Measurements from ENCODE around the gene EMP3.

EMP3 gene

GRCh38 chr19:48318286-48318987, 6.9 kb upstream of the EMP3 start:
- DNase-seq (ENCODE audit: low read depth): no peak

GRCh38 chr19:48319647-48320541, 5.5 kb upstream of the EMP3 start:
- DNase-seq (ENCODE audit: low read depth): no peak

GRCh38 chr19:48321372-48321621, 4.1 kb upstream of the EMP3 start:
- peak; percentile 66 for DNase-seq (ENCODE audit: low read depth)

DNA sequence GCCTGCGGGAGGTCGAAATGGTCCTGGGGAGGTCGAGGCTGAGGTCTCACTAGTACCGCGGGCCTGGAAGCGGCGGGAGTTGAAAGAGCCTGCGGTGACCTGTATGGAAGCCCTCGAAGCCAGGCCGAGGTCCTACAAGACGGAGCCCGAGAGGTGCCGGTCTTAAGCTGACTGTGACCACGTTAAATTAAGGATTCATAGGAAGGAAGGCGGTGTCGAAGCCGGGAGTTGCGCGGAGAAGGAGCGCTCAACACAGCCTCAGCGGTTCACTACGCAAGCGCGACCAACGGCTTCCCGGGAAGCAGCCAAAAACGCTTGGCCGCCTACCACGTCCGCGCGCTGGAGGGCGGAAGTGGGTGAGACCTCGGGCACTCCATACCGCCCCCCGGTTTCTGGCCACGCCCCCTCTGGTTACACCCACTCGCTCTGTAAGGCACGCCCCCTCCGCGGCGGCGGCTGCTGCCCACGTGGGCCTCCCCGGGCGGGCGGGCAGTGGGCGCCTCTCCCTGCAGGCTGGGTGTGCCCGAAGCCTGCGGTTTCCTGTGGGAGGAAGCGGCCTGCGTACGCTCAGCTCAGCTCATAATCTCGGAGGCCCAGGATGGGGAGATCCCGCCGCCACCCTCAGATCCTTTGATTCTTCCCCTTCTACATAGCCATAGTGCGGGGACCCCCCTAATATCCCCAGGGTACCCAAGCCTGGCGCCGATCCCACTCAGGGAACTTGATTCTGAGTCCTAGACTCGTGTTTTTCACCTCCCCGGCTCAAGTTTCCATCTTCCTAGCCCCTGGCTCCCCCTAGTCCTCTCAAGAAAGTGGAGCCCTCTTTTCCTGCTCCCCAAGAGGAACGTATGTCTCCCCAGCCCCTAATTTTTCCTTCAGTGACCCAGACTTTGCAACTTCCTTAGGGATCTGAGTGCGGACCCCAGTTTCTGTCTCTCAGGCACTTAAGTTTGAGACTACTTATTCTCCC, 3.4 kb upstream of the EMP3 start:
- DNase-seq (ENCODE audit: low read depth): peak; percentile 98

- DNase-seq (ENCODE audit: low read depth): no peak
Observed at GRCh38 chr19:48329167-48329891, 4.0 kb downstream of the EMP3 start.

DNA sequence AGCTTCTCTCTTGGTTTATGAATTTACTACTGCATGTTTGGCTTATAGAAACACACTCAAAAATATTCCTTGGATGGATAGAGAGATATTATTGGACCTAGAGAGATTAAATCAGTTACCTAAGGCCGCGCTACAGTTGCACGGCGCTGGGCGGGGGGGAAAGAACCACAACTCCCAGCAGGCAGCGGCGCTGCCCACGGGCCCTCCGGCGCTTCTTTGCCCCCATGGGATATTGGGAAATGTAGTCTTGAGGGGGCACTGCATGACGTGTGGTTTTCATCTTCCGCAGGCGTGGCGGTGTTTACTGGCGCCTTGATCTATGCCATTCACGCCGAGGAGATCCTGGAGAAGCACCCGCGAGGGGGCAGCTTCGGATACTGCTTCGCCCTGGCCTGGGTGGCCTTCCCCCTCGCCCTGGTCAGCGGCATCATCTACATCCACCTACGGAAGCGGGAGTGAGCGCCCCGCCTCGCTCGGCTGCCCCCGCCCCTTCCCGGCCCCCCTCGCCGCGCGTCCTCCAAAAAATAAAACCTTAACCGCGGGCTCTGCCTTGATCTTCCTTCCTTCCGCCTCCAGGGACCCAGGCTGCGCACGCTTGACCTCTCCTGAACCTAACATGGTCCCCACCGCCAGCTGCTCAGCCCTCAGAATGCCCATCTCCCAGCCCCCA, 4.8 kb downstream of the EMP3 start:
- no peak for DNase-seq (ENCODE audit: low read depth)

GRCh38 chr19:48332351-48332661, 7.0 kb downstream of the EMP3 start:
- DNase-seq (ENCODE audit: low read depth): no peak

DNA sequence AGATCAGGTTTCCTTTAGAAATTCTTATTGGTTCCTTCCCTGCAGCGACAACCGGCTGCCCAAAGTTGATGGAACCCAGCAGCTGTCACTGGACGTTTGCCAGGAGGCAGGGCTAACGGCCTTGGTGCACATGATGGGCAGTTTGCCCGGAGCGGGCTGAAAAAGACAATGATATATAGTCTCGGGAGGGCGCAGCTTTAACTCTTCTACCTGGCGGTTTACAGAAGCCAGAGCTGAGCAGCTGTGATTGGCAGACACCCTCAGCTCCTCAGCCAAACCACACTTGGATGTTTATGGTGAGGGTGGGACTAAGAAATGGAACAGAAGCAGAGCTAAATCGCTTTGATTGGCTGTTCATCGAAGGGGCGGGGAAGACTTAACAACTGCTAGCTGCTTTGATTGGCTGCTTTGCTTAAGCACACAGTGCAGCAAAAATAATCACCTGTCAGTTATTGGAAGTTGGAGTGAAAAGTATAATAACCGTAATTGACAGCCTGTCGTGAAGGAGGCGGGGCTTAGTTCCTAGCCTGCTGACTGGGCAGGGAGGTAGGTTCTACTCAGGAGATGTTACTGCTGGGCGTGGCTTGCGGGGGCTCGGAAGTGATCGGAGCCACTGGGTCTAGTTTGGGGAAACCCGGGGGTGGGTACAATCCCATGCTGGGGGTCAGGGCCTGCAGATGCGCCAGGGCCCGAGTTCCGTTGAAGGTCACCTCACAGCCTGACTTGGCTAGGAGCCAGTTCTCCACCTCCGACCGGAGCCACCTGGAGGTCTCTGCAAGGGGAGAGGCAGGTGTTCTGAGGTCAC, 7.5 kb downstream of the EMP3 start:
- peak; percentile 93 for DNase-seq (ENCODE audit: low read depth)

DNA sequence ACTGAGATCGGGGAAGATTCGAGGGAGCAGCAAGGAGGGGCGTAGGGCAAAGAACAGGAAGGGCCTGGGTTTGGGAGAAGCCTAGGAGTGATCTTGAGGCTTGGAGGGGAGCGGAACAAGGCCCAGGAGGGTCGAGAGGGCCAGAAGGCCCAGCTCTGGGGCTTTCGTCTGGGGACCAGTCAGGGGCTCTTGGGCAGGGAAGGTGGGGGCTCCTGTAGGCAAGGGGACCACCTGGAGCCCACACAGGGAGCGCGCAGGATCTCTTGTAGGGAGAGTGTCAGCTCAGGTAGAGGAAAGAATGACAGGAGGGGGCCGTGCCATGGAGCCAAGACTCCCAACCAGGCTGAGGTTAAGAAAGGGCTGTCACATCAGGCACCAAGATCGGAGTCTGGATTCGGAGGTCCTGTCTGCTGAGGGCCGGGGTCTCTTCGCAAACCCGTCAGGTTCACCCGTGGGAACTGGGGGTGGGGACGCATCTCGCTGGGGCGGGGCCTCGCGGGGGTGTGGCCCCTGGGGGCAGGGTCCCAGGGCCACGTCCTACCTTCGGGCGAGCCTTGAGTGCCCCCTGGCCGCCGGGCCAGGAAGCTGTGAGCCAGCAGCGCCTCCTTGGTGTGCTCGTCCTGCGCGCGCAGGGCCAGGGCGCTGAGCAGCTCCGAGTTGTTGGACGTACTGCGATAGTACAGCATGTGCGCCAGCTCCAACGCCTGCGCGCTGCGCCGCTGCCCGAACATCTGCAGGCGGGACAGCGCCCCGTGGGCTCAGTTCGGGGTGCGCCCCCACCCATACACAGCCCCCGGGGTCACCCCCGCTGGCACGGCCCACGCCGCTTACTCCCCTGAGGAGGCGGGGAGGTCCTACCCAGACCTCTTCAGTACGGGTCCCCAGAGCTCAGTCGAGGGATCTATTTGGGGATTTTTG, 8.4 kb downstream of the EMP3 start:
- peak; percentile 83 for DNase-seq (ENCODE audit: low read depth)

DNA sequence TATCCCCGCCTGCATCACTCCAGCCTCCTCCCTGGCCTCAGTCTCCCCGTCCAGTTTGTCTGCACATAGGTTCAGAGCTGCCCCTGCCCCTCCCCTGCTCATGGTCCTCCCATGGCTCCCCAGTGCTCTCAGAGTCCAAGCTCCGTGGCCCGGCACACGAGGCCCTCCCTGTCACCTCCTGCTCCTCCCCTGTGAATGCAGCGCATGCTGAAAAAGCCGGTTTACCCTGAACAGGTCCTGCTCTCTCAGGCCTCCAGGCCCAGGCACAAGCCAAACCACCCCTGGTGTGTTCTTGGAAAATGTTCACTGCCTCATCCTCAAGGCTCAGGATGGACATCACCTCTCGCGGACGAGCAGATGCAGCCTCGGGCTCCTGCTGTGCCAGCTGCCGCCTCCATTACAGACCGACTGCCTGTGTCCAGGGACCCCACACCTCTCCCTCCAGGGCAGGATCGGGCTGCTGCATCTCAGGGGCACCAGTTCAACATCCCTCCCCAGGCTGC, 13.0 kb downstream of the EMP3 start:
- no peak for DNase-seq (ENCODE audit: low read depth)

- no peak for DNase-seq (ENCODE audit: low read depth)
Observed at GRCh38 chr19:48338802-48339503, 13.6 kb downstream of the EMP3 start.

DNA sequence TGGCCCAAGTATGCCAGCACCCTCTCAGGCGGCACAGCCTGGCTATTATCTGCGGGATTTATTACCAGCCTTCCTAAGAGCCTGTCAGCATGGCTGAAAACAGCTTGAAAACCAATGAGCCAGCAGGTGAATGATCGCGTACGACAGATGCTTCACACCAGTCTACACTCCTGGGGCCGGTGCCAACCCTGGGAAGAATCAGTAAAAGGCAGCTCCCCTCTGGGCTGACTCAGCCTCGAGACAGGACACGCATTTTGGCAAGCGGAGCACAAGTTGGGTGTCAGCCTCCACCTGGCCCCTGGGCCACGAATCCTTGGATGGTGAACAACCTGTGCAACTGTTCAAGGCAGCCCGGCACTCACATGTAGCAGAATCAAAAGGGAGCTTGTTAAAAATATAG, 15.6 kb downstream of the EMP3 start:
- DNase-seq (ENCODE audit: low read depth): no peak

DNA sequence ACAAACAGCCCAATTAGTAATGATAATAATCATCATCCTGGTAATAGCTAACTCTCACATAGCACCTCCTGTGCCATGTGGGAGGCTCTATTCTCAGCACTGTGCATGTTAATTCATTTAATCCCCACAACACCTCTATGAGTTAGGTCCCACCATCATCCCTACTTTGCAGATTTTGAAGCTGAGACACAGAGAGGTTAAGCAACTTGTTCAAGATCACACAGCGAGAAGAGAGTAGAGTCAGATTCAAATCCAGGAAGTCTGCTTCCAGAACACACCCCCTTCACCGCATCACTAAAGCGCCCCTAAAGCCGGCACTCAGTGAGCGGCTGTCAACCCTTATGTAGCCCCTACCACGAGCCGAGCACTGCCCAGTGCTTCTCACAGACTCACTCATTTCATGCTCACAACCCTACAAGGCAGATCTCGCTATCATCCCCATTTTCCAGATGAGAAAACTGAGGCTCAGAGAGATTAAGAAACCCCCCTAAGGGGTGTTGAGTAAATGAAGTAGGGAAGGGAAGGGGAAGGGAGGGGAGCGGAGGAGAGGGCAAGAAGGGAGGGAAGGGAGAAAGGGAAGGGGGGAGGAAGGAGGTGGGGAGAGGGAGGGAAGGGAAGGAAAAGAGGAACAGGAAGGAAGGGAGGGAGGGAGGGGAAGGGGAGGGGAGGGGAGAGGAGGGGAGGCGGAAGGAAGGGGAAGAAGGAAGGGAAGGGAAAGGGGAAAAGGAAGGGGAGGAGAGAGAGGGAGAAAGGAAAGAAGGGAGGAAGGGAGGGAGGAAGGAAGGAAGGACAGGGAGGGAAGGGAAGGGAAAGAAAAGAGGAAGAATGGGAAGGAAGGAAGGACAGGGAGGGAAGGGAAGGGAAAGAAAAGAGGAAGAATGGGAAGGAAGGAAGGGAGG, 16.4 kb downstream of the EMP3 start:
- DNase-seq (ENCODE audit: low read depth): no peak

- DNase-seq (ENCODE audit: low read depth): no peak
Observed at GRCh38 chr19:48342414-48342738, 17.0 kb downstream of the EMP3 start.

DNA sequence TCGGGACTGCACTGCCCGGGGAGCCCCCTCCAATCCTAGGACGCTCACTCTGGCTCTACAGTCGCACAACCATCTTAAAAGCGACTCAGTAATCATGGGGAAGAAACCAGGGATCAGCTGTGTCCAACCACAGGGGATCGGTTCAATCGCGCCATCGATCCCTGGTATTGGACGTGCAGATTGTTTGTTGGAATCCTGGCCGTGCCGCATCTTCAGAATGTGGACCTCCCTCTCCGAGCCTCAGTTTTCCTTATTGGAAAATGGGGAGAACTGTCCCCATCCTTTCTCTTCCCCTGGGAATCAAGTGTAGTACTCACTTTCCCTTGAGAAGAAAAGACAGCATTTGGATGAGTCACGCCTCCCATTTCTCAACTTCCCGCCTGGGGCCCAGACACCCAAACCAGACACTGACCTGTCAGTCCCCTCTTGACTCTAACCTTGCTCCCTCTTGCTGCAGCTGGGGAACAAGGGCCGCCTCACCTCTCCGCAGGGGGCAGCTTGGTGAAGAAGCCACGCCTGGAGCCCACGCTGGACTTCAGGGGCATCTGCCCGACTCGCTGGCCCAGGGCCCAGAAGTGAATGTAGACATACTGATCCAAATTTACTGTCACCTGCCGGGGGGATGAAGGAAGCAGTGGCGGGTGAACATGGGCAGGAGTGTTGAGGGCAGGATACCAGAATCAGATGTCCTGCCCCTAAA, 17.6 kb downstream of the EMP3 start:
- DNase-seq (ENCODE audit: low read depth): no peak

DNA sequence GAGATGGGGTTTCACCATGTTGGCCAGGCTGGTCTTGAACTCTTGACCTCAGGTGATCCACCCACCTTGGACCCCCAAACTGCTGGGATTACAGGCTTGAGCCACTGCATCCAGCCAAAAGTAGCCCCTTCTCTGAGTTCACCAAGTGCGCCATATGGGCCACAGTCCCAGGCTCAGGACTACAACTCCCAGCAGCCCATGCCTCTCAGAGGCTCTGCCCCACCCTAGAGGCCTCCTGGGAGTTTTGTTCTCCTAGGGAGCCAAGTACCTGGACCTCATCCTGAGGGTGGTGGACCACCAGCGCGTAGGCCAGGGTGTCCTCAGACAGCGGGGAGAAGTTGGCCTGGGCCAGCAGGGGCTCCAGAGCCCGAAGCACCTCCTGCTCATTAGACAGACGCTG, 19.5 kb downstream of the EMP3 start:
- DNase-seq (ENCODE audit: low read depth): no peak

DNA sequence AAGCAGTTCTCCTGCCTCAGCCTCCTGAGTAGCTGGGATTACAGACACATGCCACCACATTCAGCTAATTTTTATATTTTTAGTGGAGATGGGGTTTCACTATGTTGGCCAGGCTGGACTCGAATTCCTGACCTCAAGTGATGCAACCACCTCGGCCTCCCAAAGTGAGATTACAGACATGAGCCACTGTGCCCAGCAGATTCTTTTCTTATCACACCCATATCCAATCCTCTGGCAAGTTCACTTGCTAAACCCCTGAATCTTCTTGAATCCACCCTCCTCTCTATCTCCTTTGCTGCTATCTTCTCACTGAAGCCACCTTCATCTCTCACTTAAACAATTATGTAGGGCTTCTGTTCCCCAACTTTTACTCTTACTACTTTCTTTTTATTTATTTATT, 20.8 kb downstream of the EMP3 start:
- DNase-seq (ENCODE audit: low read depth): no peak

Data from GM04504 (cell line).